HG03469 (cell line): Measurements from ENCODE around the gene CHCHD1.
"Not testable (repeated sequence)": the region's sequence is repeated elsewhere in the genome, so short reads cannot be mapped to it uniquely, and the experiment has no call there.

Experiments used
- ATAC-seq: cut with Tn5 transposase; IDR thresholded peaks from one replicate; pipeline ENCODE4 v1.9.1; 2021; ENCODE audit warnings: mild to moderate bottlenecking, moderate library complexity, moderate number of reproducible peaks; ENCODE audit not compliant: unreplicated experiment

CHCHD1 gene

DNA sequence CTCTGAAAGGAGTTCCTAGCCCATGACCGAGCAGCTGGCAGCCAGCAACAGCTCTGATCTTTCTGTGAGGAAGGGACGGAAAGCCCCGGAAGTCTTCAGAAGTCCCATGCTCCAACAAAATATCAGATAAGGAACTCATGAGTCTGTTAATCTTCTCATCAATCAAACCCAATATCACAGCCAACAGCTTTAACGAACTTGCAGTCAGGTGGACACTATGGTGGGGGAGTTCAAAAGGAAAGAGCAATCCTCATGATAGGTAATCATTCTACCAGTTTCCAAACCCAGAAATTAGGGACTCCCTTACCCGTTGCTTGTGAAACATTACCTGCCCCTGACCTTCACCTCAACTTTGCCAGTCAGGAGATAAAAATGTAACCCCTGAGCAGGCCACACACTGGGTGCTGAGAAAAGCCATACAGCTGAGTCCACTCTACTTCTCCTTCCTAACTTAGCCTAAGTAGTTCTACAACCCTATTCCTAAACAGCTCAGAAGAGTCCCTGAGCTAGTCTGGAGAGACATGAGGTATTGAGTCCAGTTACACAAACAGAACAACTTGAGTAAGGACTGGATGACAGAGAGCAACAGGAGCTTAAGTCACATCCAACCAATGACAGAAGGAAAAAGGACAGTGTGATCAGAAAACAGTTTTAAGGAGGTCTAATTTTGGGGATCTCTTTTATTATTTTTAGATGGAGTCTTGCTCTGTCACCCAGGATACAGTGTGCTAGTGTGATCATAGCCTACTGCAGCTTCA is 27.4 kb downstream of the CHCHD1 start:
- no peak for ATAC-seq

DNA sequence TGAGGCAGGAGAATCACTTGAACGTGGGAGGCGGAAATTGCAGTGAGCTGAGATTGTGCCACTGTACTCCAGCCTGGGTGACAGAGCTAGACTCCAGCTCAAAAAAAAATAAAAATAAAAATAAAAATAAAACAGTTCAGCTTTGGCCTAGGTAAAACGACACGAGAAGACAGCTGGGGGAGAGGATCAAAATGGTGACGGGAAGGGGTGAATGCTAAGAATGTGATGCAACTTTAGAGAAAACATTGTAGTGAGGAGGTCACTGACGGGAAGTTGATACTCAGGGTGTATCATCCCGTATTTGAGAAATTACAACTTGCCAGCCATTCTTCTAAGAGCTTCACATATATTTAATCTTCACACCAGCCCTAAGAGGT is 28.5 kb downstream of the CHCHD1 start:
- no peak for ATAC-seq

DNA sequence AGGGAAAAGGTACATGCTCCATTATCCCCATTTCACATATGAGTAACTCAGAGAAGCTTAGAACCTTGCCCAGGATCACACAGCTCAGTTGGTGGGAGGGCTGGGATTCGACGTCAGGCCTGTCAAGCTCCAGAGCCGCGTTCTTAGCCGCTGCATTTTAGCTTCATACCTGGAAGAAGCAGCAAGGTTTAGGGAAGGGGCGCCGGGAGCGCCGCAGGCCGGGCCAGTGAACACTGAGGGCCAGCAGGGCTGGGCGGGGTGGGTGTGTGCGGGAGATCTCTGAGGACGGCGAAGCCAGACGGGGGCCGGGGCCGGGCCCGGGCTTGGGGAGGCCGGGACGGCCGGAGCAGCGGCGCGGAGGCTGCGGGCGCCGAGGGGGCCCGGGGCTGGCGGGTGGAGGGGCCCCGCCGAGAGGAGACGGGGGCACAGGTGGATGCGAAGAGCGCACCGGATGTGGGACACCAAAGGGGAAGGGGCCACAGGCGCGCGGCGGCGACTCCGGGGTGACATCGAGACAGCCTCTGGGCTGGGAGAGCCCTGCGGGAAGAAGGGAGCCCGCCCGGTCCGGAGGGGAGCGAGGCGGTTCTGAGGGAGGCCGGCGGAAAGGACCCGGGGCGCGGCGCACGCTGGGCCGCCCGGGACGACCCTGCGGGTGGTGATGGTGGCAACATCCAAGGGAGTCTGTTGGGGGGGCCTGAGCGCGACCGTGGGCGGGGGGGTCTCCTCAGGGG is 29.1 kb downstream of the CHCHD1 start:
- ATAC-seq: peak; percentile 9

DNA sequence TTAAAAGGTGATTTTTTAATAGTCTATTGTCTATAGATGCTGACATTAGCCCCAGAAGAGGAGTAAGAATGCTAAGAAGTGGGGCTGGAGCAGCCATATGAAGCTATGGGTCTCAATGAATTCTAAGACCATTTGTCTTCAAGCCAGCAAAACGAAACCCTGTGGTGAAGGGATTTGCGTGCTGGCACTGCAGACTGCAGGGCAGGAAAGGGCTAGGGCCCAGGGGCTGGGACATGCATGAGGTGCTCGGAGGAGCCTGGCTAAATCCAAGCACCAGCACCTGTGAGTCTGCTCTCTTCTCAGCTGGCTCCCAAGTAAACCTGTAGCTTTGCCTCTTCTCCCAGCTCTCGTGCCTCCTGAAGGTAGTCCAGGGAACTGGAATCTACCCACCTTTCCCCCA is 30.8 kb downstream of the CHCHD1 start:
- no peak for ATAC-seq

DNA sequence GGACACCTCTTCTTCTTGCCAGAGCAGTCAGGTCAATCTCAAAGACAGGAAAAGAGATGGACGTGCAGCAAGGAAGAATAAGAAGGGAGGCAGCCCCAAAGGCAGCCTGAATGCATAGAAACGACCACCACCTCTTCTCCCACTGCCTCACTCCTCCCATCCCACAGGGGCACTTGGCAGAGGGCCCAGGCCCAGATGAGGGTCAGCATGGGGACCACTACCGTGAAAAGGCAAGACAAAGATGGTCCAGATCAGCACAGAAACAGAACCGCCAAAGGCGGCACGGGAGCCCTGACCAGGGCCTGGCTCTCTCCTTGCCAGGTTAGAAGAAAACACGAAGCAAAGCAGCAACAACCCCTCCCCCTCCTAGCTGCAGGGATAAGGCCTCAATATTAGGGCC is 31.5 kb downstream of the CHCHD1 start:
- ATAC-seq: no peak

DNA sequence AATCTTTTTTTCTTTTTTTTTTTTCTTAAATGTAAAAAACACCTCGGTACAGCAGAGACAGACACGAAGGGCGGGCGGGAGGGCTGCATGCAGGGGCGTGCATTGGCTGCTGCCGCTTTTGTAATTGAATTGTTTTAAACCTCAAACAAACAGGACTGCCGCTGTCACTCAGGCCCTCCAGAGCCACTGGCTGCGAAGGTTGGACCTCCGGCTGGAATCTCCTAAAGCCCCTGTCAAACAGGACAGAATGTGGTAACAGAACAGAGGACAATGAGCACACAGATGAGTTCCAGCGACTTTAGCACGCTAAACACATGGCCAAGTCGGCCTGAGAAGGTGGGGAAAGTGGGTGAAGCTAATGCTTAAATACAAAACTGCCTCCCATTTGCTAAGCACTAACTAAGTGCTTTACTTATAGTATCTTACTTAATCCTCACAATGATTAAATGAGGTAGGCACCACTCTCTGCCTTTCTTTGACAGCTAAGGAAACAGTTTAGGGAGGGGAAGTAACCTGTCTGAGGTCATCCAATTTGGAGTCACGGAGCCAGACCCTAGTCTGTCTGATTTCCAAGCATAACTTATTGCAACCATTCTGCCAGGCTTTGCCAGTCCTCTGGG is 32.5 kb downstream of the CHCHD1 start:
- ATAC-seq: no peak

DNA sequence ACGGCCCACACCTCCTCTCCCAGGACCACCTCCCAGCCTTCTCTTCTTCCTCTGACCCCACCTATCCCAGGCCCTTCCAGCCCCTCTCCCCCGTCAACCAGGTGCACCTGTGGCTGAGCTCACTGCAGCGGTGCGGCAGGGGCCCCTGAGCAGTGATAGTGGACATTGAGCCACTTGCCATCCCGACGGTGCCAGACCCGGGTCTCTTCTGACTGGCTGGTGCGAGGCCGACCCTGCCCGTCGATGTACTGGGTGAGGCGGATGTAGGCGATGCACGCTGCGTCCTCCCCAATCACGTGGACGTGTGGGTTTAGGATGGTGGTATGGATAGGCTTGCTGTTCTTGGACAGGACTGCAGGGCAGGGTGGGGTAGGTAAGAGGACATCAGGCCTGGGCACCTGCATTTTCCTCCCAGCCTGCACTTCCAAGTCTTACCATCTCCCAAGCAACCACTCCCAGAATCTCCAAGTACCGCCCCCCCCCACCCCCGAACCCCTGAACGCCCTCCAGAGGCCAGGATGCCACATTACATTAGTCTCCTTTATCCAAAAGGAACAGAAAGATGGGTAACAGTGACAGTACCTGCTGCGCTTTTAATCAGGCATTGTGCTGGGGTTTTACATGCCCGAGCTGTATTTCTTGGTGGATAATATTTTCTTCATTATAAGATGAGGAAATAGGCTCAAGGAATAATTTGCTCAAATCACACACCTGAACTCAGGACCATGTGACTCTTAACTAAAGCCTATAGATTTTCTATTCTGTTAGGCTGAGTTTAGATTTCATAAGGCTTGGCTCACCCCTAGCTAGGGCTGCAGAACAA is 33.3 kb downstream of the CHCHD1 start:
- ATAC-seq: no peak

DNA sequence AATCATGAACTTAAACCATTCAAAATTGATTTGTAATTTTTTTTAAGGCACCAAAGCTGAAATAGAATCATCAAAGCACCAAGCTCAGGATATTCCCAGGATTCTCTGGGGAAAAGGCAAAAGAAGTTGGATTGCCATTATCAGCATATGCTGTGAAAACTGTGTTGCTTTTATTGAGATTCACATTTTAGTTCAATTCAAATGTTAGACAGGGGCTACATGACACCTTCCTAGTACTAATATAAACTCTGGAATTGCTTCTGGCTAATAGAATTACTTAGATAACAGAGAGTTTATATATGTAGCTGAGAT is 33.8 kb downstream of the CHCHD1 start:
- ATAC-seq: no peak

DNA sequence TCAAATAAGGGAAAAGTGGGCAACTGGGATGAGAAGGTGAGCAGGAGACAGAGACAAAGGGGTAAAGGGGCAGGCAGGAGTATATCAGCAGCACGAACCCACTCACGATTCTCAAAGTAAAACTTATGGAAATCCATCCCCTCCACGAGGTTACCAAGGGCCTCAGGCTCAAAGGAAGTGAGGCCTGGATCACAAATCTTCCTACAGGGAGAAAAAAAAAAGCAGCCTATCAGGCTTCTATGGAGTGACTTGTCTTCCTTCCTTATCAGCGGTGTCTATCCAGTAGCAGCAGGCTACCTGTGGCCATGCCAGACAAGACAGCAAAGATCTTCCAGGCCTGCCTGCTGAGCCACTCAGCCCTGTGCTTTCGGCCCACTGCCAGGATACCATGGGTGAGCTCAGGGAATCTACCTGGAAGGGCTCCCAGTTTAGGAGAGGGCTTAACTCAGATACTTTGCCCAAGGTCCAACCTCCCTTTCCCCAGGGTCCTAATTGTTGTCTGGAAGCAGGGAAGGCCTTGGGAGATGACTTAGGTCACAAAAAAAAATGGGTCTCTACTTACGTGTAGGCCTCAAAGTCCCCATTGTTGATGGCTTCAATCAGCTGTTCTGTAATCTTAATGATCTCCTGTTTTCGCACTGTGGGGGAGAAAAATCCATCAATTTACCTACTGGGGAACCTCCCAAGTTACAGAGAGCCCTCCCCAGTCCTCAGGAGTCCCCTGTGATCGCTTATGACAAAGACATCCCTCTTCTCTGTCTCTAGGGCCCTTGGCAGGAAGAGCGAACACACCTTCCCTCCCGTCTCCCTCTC is 35.3 kb downstream of the CHCHD1 start:
- no peak for ATAC-seq

DNA sequence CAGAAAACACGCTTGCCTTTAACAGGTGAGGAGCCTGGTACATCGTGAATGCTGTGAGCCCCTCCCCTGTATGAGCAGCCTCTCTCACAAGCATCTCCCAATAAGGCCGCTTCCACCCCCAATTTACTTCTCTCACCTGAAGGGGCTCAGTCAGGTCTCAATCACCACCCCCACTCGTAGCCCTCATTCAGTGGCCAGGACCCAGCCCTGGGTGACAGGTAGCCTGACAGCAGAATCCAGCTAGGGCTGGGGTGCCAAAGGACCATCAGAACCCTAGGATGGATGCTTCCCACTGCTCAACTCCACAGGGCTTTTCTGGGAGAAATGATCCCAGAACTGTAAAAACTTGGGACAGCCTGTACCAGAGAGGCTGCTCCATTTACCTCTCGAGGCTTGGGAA is 36.0 kb downstream of the CHCHD1 start:
- ATAC-seq: no peak

DNA sequence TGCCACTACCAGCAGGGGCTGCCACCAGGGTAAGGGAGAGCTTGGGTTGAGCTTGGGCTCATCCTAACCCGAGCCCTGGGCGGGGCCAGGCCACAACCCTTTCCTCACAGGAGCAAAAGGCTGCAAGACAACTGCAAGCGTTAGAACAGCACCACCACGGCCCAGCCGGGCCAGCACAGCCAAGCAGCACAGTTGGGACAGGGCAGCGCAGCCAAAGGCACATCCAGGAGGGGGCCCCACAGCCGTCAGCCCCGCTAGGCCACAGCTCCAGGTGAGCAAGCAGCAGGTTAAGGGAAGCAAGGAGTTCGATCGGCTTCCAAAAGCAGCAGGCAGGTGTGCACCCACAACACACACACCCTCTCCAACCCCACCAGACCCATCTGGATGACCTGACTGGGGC is 36.6 kb downstream of the CHCHD1 start:
- ATAC-seq: no peak

DNA sequence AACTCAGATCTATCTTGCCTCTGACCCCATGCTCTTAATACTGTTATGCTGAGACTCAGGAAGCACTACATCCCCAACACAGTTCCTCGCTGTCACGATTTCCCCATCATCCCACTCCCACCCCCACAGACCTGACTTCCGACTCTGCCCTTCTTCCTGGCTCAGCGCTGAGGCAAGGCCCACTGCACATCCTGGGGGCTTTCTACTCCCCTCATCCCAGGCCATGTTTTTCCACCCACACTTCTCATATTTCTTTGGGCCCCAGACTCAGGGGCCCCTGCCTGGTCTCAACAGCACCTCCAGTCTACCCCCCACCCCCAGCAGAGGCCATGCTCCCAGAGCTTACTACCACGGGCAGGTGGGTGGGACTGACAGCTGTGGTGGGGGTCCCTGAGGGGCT is 37.2 kb downstream of the CHCHD1 start:
- ATAC-seq: no peak

DNA sequence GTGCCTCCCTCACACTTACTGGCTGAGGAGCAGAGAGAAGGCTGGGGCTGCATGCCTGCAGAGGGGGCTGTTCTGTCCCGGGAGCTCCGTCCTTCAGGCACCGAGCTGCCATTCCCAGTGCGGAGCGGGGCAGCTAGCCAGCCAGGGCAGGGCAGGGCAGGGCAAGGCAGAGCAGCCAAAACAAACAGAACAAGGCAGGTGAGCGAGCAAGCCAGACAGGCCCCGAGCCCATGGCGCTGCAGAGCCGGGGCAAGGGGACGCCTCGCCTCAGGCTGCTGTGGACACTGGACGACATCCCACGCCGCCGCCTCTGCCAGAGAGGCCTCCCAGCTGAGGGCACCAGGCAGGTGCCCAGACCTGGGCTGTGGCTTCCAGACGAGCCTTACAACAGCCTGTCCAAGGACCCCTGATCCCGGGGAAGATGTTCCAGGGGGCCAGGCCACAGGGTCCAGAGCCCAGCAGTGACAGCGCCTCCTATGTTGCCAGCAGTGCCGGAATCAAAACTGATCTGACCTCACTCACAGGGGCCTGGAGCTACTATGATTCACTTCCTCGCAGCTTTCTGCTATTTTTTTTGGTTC is 37.8 kb downstream of the CHCHD1 start:
- ATAC-seq: no peak

DNA sequence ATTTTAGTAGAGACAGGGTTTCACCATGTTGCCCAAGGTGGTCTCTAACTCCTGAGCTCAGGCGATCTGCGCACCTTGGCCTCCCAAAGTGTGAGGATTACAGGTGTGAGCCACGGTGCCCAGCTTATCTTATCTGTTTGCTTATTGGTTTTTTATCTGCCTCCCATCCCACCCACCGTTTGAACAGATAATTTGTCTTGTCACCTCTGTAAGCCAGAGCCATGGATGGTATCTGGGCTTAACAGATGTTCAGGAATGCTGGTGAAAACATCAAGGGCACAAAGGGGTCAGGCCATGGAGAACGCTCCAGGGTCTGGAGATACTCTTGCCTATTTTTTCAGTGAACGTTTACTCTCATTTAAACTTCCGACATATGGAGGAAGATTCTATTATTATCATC is 41.5 kb downstream of the CHCHD1 start:
- no peak for ATAC-seq

DNA sequence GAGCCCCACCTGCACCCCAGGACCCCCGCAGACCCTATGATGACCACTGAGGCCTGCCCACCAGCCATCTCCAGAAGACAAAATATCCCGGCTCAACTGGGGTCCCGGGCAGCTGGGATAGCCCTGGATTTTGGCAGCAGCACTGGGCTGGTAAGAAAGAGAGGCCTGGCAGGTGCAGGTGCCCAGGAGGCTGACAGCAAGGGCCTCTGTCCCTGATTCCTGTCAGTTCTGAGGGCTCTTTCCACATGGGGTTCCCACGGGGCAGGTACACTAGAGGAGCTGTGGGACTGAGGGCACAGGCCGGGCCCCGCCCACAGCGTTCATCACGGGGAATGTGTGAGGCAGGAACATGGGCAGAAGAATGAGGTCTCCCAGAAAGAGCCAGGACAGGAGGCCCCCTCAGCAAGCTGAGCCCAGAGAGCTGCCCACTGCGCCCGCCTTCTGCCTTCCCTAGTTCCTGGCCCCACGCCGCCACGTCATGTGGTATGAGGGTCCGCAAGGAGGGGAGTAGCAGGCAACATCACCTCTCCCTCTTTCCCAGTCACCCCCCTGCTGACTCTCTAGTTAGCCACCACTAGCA is 42.4 kb downstream of the CHCHD1 start:
- no peak for ATAC-seq

DNA sequence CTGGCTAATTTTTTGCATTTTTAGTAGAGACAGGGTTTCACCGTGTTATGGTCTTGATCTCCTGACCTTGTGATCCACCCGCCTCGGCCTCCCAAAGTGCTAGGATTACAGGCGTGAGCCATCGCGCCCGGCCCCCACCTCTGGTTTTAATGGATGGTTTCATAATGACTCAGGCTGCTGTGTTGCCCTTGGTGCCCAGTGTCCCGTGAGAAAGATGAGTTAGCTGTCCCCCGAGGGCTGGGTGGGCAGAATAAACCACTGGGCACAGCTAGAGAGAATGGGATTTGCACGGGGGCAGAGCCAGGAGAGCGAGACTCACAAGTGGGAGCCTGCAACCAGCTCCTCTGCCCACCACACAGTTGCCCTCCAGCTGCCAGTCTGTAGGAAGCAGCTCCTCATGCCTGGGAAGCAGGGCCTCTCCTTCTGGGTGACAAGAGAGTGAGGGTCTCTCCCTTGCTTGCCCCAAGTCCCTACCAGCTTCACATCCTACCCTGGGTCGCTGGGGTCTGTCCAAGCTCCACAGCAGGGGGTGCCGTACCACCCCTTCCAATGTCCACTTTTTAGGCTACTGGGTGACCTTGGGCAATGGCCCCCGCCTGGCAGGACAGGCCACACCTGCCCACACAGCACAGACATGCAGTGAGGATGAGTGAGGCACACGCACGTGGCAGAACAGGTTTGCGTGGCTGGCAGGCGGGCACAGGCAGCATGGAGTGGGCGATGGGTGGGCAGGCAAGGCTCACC is 45.7 kb downstream of the CHCHD1 start:
- no peak for ATAC-seq

DNA sequence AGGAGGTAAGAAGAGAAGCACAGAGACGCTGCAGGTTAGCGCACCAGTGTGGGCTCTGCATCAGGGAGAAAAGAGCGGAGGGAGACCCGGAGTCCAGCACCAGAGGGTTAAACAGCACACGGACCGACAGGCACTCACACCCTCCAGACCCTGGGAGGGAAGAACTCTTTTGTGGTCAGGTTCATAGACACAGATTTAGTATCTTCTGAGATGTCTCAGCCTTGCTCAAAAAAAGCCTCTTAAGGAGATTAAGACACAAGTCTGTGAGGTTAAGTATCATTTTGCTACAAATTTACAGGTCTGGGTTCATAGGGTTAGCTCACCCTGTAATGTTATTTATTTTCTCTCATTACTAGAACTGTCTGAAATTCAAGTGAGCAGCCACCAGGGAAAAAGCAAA is 46.3 kb downstream of the CHCHD1 start:
- ATAC-seq: no peak

DNA sequence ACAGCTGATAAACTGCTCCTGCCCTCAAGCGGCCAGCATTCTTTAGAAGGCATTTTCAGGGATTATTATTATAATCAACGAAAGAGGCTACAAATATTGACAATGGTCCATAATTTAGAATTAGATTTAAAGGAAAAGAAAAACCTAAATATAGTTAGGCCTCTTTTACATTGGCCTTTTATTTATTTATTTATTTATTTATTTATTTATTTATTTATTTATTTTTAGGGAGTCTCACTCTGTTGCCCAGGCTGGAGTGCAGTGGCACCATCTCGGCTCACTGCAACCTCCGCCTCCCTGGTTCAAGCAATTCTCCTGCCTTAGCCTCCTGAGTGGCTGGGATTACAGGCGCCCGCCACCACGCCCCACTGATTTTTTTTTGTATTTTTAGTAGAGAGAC is 47.2 kb downstream of the CHCHD1 start:
- ATAC-seq: not testable (repeated sequence)
